Stomach smooth muscle (tissue), 2 donors: ENCODE measurements around the gene CHD9.

ENCODE experiments used
- H3K27ac ChIP-seq: one replicate; pipeline ENCODE4 v1.7.0; 2013; ENCODE audit warnings: mild to moderate bottlenecking, low read length, inconsistent platforms
- H3K27me3 ChIP-seq, 2 donors: one replicate each; pipeline ENCODE4 v1.7.0; 2013; ENCODE audit warnings: low read length in 2 of 2; ENCODE audit not compliant: insufficient read depth in 2 of 2, control insufficient read depth in 1 of 2
- H3K36me3 ChIP-seq, 2 donors: one replicate each; pipeline ENCODE4 v1.7.0; 2013; ENCODE audit warnings: low read length in 2 of 2; ENCODE audit not compliant: control insufficient read depth in 2 of 2, insufficient read depth in 2 of 2
- H3K4me1 ChIP-seq: one replicate; pipeline ENCODE4 v1.7.0; 2013; ENCODE audit warnings: low read length; ENCODE audit not compliant: control insufficient read depth, insufficient read depth
- H3K4me3 ChIP-seq, 2 donors: one replicate each; pipeline ENCODE4 v1.7.0; 2013; ENCODE audit warnings: low read length in 2 of 2
- H3K9ac ChIP-seq, 2 donors: one replicate each; pipeline ENCODE4 v1.7.0; 2013; ENCODE audit warnings: low read length in 2 of 2, mild to moderate bottlenecking in 1 of 2
- H3K9me3 ChIP-seq, 2 donors: one replicate each; pipeline ENCODE4 v1.7.0; 2013; ENCODE audit warnings: low read length in 2 of 2; ENCODE audit not compliant: control insufficient read depth in 2 of 2
- donor health status: healthy.
- donor health status: Pancreatic carcinoma.

The CHD9 gene

DNA sequence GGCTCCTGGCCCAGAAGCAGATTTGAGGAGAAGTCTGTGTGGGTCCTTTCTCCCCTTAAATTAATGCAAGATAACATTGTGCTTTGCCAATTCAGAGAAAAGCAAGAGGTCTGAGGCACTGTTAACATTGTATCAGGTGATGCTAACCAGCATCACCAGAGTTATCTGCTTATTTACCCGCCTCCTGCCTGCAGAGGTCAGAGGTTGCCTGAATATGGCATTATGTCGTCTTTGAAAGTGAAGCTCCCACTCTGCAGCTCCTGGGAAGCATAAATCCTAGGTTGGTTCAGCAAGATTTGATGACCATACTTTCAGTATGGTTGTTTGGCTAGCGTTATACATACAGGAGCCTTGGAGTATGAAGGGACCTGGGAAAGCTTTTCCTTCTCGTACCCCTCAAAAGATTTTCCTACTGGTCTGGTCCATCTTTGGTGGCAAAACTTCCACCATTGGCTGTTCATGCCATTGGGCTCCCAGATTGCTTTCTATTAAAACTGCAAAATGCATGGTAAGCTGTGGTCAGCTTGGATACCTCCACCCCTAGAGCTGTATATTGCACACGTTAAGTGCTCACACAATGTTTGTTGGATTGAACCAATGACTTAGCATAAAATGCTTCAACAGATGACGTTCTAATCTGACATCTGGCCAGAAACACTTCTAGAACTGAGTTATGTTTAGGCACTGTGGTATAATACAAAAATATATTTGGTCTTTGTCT lies 24.1 kb downstream of the CHD9 start:
- Histone ChIP-seq H3K27ac (peak overlapping the region; percentile 73), H3K4me3 (no peak overlapping the region), H3K27me3 (no peaks in the 10 kb centered on the region), H3K4me1 (peaks cover 32% of the 10 kb centered on the region), H3K36me3 (no peaks in the 10 kb centered on the region), H3K9me3 (no peaks in the 10 kb centered on the region), H3K9ac (no peak overlapping the region)

DNA sequence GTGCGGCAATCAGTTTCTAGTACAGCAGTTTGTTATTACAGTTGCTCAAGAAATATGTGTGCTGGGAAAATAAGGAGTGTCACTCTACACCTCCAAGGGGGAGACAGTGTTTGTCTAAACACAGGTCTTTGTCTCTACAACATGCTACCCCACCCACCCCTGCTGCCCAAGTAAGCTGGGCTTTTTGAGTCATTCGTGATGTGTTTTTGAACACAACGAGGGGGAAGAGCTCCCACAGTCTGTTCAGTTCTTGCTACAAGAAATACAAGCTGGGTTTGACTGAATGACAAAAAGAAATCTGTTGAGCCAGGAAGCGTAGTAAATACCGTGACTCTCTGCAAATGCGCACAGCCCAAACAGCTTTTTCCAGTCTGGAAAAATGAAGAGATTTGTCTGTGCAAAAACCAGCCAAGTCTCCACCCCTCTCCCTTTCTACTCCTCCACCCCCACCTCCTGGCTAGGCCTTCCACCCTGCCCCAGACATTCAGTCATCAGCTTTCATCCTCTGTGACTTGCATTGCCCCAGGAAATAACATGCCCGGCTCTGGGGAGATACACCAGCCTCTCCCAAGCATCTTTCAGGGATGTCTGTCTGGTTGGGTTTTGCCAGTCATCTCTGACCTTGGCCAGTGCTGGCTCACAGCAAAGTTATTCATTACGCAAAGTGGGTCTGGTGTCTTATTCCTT lies 25.7 kb downstream of the CHD9 start:
- no peak overlapping the region for H3K9ac ChIP-seq
- peaks cover 42% of the 10 kb centered on the region for H3K4me1 ChIP-seq
- no peaks in the 10 kb centered on the region for H3K36me3 ChIP-seq
- H3K4me3 ChIP-seq: peak overlapping the region; percentile 18 to 29
- H3K9me3 ChIP-seq: no peaks in the 10 kb centered on the region
- peak overlapping the region; percentile 73 for H3K27ac ChIP-seq
- no peaks in the 10 kb centered on the region for H3K27me3 ChIP-seq

DNA sequence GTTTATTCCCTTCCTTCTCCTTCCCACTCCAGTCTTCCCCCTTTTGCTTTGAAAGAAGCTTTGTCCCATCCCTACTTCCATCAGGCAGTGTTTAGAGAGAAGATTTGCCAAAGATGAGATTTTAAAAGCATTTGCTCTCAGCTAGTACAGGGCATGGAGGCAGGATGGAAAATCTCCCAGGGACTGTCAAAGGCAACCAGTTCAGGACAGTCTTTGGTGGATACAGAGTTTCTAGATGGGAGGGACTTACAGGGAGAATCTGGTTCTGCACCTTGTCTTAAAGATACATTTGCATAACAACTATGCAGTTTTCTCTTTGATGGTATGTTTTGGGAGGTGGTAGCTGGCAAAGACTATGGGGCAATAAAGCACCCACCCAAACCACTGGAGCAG lies 26.2 kb downstream of the CHD9 start:
- Histone ChIP-seq H3K27me3 (no peaks in the 10 kb centered on the region), H3K36me3 (no peaks in the 10 kb centered on the region), H3K9me3 (no peaks in the 10 kb centered on the region), H3K27ac (peak overlapping the region; percentile 73), H3K4me1 (peaks cover 42% of the 10 kb centered on the region), H3K4me3 (peak overlapping the region; percentile 18 to 29), H3K9ac (no peak overlapping the region)

DNA sequence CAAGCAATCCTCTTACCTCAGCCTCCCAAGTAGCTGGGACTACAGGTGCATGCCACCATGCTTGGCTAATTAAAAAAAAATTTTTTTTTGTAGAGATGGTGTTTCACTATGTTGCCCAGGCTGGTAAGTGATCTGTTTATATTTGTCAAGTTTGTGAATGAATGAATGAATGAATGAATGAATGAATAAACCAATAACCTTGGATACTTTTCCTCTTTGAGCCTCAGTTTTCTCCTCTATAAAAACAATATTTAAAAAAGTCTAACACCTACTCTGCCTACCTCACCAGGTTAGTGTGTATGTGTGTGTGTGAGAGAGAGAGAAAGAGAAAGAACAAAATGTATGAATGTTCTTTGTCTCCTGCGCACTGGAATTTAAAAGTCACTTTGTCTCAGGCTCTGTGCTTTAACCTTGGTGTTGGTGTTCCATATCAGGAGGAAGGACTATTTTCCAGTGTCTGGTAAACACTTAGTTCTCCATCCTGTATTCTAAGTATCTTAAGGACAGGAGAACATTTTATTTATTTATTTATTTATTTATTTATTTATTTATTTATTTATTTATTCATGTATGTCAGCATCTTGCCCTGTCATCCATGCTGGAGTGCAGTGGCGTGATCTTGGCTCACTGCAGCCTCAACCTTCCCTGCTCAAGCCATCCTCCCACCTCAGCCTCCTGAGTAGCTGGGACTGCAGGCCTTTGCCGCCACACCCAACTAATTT lies 27.1 kb downstream of the CHD9 start:
- no peak overlapping the region for H3K4me3 ChIP-seq
- no peaks in the 10 kb centered on the region for H3K9me3 ChIP-seq
- peaks cover 47% of the 10 kb centered on the region for H3K4me1 ChIP-seq
- H3K36me3 ChIP-seq: no peaks in the 10 kb centered on the region
- H3K27me3 ChIP-seq: no peaks in the 10 kb centered on the region
- H3K9ac ChIP-seq: no peak overlapping the region
- peak overlapping the region; percentile 73 for H3K27ac ChIP-seq

DNA sequence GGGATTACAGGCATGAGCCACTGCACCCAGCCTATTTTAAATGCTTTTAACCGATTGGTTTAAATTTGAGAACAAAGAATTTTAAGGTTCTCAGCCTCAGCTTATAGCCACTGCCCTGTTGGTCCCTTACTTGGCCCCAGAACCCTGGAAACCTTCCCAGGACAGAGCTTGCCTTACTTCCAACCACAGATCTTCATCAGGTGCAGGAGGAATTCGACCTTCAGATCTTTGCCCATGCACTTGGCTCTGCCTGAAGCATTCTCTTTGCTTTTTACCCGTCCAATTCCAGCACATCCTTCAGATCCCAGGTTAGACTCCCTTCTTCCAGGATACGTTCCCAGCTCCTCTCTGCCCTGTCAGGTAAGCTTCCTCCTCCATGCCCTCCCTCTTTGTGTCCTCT lies 27.7 kb downstream of the CHD9 start:
- Histone ChIP-seq H3K9me3 (no peaks in the 10 kb centered on the region), H3K9ac (no peak overlapping the region), H3K36me3 (no peaks in the 10 kb centered on the region), H3K4me1 (peaks cover 50% of the 10 kb centered on the region), H3K27me3 (no peaks in the 10 kb centered on the region), H3K27ac (no peak overlapping the region), H3K4me3 (no peak overlapping the region)

DNA sequence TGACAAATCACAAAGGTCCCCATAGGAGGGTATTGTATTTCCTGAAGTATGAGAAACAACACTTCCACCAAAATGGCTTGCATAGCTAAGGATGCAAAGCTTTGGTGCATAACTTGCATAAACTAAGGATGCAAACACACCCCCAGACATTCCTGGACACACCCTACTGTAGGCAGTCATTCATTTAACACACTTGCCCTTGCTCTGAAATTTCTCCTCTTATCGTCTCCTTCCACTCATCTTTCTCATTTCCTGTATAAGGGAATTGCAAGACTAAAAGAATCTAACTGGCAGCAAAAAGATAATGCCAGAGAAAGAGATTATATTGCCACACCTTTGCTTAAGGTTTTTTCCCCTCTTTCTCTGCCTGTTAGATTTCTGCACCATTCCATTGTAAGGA lies 28.3 kb downstream of the CHD9 start:
- no peak overlapping the region for H3K27ac ChIP-seq
- H3K4me3 ChIP-seq: no peak overlapping the region
- no peak overlapping the region for H3K9ac ChIP-seq
- no peaks in the 10 kb centered on the region for H3K36me3 ChIP-seq
- peaks cover 50% of the 10 kb centered on the region for H3K4me1 ChIP-seq
- no peaks in the 10 kb centered on the region for H3K9me3 ChIP-seq
- no peaks in the 10 kb centered on the region for H3K27me3 ChIP-seq

DNA sequence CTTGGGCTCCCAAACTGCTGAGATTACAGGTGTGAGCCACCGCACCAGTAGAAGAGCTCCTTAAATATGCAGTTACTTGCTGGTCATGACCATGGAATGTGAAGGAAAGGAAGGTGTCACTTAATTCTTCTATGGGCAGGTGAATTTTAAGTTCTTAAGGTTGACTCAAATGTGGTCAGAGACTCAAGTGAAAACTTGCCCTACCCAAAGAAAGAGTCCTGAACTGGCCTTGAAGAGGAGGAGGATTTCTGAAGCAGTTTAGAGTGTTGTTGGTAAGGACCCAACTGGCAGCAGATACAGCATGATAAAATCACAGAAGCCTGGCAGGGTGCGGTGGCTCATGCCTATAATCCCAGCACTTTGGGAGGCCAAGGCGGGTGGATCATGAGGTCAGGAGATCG lies 29.4 kb downstream of the CHD9 start:
- H3K4me1 ChIP-seq: peaks cover 43% of the 10 kb centered on the region
- no peak overlapping the region for H3K9ac ChIP-seq
- H3K27ac ChIP-seq: peak overlapping the region; percentile 24

DNA sequence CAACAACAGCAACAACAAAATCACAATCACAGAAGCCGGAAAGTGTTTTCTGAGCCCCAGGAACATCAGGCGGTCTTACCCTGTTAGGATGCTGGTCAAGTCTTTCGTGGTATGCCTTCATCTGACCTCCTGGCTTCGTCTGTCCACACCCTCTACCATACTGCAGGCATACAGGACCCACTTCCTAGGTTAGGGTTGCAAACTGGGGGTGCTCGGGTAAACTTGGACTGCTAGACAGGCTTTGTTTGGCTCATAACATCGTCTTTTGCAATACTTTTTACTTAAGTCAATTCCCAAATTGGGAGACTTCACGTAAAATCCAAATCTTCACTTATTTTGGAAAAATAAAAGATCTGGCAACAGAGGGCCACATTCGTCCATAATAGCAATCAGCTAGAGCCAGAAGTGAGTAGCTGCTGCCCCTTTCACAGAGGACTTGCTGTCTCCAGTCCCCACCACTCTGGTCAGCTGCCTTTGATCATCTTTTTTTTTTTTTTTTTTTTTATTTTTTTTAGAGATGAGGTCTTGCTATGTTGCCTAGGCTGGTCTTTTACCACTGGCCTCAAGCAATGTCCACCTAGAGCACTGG lies 30.0 kb downstream of the CHD9 start:
- Histone ChIP-seq H3K27ac (peak overlapping the region; percentile 64), H3K9me3 (no peaks in the 10 kb centered on the region), H3K9ac (no peak overlapping the region), H3K4me1 (peaks cover 46% of the 10 kb centered on the region), H3K36me3 (no peaks in the 10 kb centered on the region), H3K27me3 (no peaks in the 10 kb centered on the region), H3K4me3 (no peak overlapping the region)

More for the DNA sequence above, 29.4 kb downstream of the CHD9 start:
- Histone ChIP-seq H3K4me3 (no peak overlapping the region), H3K9me3 (no peaks in the 10 kb centered on the region), H3K27me3 (no peaks in the 10 kb centered on the region), H3K36me3 (no peaks in the 10 kb centered on the region)

DNA sequence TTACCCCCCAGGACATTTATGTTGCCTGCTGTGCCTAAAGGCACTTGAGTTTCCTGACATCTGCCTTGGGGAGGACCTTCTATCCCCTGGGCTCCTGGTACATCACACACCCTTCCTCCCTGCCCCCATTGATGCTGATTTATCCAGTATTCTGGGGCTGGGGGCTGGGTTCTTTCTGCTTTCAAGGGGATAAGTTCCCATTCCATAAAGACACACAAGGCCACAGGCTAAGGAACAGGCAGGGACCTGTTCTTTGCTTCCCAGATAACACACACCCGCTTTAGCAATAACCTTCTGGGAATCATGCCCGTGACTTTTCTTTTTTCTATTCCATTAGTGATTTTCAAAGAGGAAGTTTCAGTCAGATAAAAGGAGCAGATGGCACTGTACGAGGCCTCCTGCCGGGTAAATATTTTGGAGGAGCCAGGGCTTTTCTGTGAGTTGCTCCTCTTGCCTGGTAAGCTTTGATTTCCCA lies 30.6 kb downstream of the CHD9 start:
- Histone ChIP-seq H3K4me3 (no peak overlapping the region), H3K27ac (peak overlapping the region; percentile 64), H3K36me3 (no peaks in the 10 kb centered on the region), H3K9ac (no peak overlapping the region), H3K4me1 (peaks cover 49% of the 10 kb centered on the region), H3K9me3 (no peaks in the 10 kb centered on the region), H3K27me3 (no peaks in the 10 kb centered on the region)

DNA sequence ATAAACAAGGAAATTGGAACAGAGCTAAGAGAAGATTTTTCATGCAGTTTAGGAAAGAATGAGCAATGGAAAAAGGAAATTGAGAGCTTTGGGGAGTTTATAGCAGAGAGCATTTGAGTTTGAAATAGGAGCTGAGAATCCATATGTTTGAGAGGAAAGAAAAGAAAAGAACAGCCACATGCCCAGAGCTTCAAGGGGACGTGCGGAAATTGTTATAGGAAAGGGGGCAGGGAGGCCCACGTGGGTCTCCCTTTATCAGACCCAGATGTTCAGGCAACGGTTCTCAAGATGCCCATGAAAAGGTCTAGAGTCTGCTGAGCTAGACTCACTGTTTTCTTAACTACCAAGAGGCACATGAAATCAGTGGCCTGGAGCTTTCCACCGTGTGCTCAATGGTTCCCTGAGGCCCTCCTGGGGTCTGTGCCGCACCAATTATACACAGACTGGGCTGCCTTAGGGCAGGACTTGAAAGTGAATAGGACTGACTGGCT lies 31.2 kb downstream of the CHD9 start:
- no peak overlapping the region for H3K4me3 ChIP-seq
- H3K9ac ChIP-seq: no peak overlapping the region
- H3K27ac ChIP-seq: peak overlapping the region; percentile 53
- H3K4me1 ChIP-seq: peaks cover 50% of the 10 kb centered on the region
- no peaks in the 10 kb centered on the region for H3K9me3 ChIP-seq
- H3K27me3 ChIP-seq: no peaks in the 10 kb centered on the region
- no peaks in the 10 kb centered on the region for H3K36me3 ChIP-seq
